ENCODE measurements around the gene DVL2. TPM values are rescaled to one million over a fixed set of nuclear protein-coding genes. Genes with fewer than 3 reads are reported as not detected.

The DVL2 gene
- total RNA-seq, 3 donors from 2014 or later, result 32.0 to 58.2 (median 47.9) TPM

- no peak for DNase-seq (ENCODE audit: low spot score in 2 of 2)
- H3K4me3 ChIP-seq, result no peak overlapping the region
- intact Hi-C loops (cut with DNase I; ENCODE audit: low total_unique reads), result no loop called here
- no peak for TF ChIP-seq POLR2A (IDR thresholded peaks at IDR 0.05)
- TF ChIP-seq POLR2AphosphoS5 (IDR thresholded peaks at IDR 0.05), result no peak
- TF ChIP-seq, protein P1, sequence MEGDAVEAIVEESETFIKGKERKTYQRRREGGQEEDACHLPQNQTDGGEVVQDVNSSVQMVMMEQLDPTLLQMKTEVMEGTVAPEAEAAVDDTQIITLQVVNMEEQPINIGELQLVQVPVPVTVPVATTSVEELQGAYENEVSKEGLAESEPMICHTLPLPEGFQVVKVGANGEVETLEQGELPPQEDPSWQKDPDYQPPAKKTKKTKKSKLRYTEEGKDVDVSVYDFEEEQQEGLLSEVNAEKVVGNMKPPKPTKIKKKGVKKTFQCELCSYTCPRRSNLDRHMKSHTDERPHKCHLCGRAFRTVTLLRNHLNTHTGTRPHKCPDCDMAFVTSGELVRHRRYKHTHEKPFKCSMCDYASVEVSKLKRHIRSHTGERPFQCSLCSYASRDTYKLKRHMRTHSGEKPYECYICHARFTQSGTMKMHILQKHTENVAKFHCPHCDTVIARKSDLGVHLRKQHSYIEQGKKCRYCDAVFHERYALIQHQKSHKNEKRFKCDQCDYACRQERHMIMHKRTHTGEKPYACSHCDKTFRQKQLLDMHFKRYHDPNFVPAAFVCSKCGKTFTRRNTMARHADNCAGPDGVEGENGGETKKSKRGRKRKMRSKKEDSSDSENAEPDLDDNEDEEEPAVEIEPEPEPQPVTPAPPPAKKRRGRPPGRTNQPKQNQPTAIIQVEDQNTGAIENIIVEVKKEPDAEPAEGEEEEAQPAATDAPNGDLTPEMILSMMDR (IDR thresholded peaks at IDR 0.05), result no peak
- no peaks in the 10 kb centered on the region for H3K27me3 ChIP-seq
- no peaks in the 10 kb centered on the region for H3K36me3 ChIP-seq
- H3K27ac ChIP-seq, result peak overlapping the region; percentile 93 to 97
- H3K9me3 ChIP-seq, result no peaks in the 10 kb centered on the region
- peaks cover 4 to 29% of the 10 kb centered on the region in 2 donors for H3K4me1 ChIP-seq
Measured at GRCh38 chr17:7236808-7237207, 2.5 kb upstream of the DVL2 start.

- Histone ChIP-seq H3K4me3 (no peak overlapping the region), H3K36me3 (no peaks in the 10 kb centered on the region), H3K27me3 (no peaks in the 10 kb centered on the region), H3K4me1 (peaks cover 0 to 24% of the 10 kb centered on the region in 2 donors), H3K9me3 (no peaks in the 10 kb centered on the region), H3K27ac (peak overlapping the region; percentile 15 to 93)
- TF ChIP-seq POLR2AphosphoS5 (IDR thresholded peaks at IDR 0.05), result no peak
- TF ChIP-seq, protein P1 (IDR thresholded peaks at IDR 0.05), result no peak
- DNase-seq (ENCODE audit: low spot score in 2 of 2), result no peak
- intact Hi-C loops (cut with DNase I; ENCODE audit: low total_unique reads), result no loop called here
Measured at GRCh38 chr17:7235693-7236665, 1.7 kb upstream of the DVL2 start.

- H3K4me1 ChIP-seq, result peaks cover 0 to 12% of the 10 kb centered on the region in 2 donors
- no peak for TF ChIP-seq POLR2AphosphoS5 (IDR thresholded peaks at IDR 0.05)
- TF ChIP-seq, protein P1 (IDR thresholded peaks at IDR 0.05), result no peak
- no peak for TF ChIP-seq POLR2A (IDR thresholded peaks at IDR 0.05)
Measured at GRCh38 chr17:7233701-7234082, 625 bp downstream of the DVL2 start.

DNA sequence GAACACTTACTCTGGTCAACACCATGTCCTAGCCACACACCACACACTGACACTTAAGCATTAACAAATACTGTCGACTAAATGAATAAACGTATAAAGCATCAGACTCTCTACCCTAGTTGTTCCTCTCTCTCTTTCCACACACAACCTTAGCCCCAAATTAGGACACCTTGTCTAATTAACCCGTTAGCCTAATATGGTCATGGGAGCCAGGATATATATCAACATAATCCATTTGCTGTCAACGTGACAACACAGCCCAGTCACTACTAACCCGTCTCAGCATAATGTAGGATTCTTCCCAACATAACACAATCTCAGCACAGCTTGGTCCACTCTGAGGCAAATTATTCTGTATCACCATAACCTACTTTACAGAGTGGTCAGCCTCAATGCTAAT, 2.2 kb downstream of the DVL2 start:
- Histone ChIP-seq H3K4me1 (peaks cover 0 to 12% of the 10 kb centered on the region in 2 donors), H3K27ac (no peak overlapping the region), H3K9me3 (no peaks in the 10 kb centered on the region), H3K36me3 (no peaks in the 10 kb centered on the region), H3K4me3 (peak overlapping the region in 1 of 3 donors; percentile 98), H3K27me3 (no peaks in the 10 kb centered on the region)
- no peak for DNase-seq (ENCODE audit: low spot score in 2 of 2)
- TF ChIP-seq, protein P1 (IDR thresholded peaks at IDR 0.05), result no peak
- TF ChIP-seq POLR2A (IDR thresholded peaks at IDR 0.05) (no peak), POLR2AphosphoS5 (IDR thresholded peaks at IDR 0.05) (no peak)
- intact Hi-C loops (cut with DNase I; ENCODE audit: low total_unique reads), result no loop called here

More at GRCh38 chr17:7233701-7234082, 625 bp downstream of the DVL2 start:
- Histone ChIP-seq H3K27me3 (no peaks in the 10 kb centered on the region), H3K36me3 (no peaks in the 10 kb centered on the region), H3K9me3 (no peaks in the 10 kb centered on the region), H3K4me3 (peak overlapping the region; percentile 71 to 98 (median 94)), H3K27ac (peak overlapping the region; percentile 93 to 96)
- DNase-seq (ENCODE audit: low spot score in 2 of 2), result no peak
- intact Hi-C loops (cut with DNase I; ENCODE audit: low total_unique reads), result no loop called here

DNA sequence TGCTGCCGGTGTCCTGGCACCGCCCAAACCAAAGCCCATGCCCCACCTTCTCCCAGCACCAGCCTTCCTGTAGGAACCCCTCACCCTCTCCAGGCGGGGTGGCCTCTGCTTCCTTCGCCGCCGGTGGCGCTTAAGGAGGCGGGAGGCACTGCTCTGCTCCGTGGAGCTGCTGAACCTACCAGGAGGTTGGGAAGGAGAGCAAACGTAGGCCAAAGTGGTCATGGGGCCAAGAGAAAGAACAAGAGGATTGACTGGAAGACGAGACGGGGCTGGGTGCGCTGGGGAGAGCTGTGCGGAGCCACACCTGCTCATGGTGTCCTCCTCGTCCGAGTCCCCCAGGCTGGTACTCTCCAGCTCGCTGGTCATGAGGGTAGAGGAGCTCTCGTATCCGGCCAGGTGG, 4.8 kb downstream of the DVL2 start:
- Histone ChIP-seq H3K36me3 (no peaks in the 10 kb centered on the region), H3K9me3 (no peaks in the 10 kb centered on the region), H3K4me3 (no peak overlapping the region), H3K27me3 (no peaks in the 10 kb centered on the region), H3K27ac (peak overlapping the region in 1 of 2 donors; percentile 88), H3K4me1 (peaks cover 0 to 3% of the 10 kb centered on the region in 2 donors)
- no peak for DNase-seq (ENCODE audit: low spot score in 2 of 2)
- intact Hi-C loops (cut with DNase I; ENCODE audit: low total_unique reads), result no loop called here
- TF ChIP-seq, protein P1 (IDR thresholded peaks at IDR 0.05), result no peak
- TF ChIP-seq POLR2A (IDR thresholded peaks at IDR 0.05) (no peak), POLR2AphosphoS5 (IDR thresholded peaks at IDR 0.05) (no peak)
